GM18951 (cell line): ENCODE results near the gene ALCAM.

ENCODE experiments used
- POLR2A ChIP-seq: IDR thresholded peaks from 4 replicates; pipeline ENCODE4 v1.6.1; 2011; ENCODE audit warnings: mild to moderate bottlenecking; ENCODE audit not compliant: insufficient read length, insufficient read depth; ENCODE audit errors: extremely low read depth
- in situ Hi-C: fragments of 300-500 bp; cut with MboI; formaldehyde crosslinking; loops from one replicate; pipeline ENCODE4 v1.12.0; 2022; ENCODE audit warnings: low sequenced_read_pairs, mixed read lengths, inconsistent platforms; ENCODE audit not compliant: unreplicated experiment

Gene ALCAM

GRCh38 chr3:105431200-105431599 lies 64.5 kb downstream of the ALCAM start:
- TF ChIP-seq POLR2A: no peak
- in situ Hi-C loops: no loop called here

DNA sequence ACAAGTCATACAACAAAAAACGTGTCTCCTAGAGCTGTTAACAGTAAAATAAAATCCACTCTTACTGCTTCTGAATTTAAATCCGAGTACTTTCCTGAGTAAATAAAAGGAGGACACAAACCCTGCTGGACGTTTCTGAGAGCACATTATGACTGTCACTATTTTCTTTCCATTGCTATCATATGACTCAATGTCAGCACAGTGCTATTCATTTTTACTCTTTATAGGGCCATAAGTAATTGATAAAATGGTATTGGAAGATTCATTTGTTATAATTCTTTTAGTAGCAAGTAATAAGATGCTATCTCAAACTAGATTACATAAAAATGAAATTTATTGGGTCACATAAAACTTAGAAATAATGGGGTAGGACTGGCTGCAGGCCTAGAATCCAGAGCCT lies 68.6 kb downstream of the ALCAM start:
- in situ Hi-C loops: no loop called here
- no peak for TF ChIP-seq POLR2A

DNA sequence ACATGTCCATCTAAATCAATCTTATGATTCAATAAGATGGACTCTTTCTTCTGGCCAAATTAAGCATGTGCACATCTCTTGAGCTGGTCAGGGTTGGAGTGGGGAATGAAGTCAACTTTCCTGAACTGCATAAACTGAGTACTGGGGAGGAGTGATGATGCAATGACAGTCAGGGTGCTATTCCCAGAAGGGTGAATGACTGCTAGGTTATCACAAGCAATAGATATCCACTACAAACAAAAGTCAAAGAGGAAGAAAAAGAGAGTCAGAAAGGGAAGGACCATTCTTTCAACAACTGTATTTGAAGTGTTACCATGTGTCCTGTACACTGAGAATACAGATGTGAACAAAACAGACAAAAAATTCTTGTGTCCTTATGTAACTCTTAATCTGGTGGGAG lies 70.0 kb downstream of the ALCAM start:
- in situ Hi-C loops: no loop called here

GRCh38 chr3:105440113-105440512 lies 73.4 kb downstream of the ALCAM start:
- in situ Hi-C loops: no loop called here
- no peak for TF ChIP-seq POLR2A

More for the DNA sequence above, 70.0 kb downstream of the ALCAM start:
- TF ChIP-seq POLR2A: no peak

GRCh38 chr3:105444725-105445124 lies 78.0 kb downstream of the ALCAM start:
- in situ Hi-C loops: no loop called here
- no peak for TF ChIP-seq POLR2A

DNA sequence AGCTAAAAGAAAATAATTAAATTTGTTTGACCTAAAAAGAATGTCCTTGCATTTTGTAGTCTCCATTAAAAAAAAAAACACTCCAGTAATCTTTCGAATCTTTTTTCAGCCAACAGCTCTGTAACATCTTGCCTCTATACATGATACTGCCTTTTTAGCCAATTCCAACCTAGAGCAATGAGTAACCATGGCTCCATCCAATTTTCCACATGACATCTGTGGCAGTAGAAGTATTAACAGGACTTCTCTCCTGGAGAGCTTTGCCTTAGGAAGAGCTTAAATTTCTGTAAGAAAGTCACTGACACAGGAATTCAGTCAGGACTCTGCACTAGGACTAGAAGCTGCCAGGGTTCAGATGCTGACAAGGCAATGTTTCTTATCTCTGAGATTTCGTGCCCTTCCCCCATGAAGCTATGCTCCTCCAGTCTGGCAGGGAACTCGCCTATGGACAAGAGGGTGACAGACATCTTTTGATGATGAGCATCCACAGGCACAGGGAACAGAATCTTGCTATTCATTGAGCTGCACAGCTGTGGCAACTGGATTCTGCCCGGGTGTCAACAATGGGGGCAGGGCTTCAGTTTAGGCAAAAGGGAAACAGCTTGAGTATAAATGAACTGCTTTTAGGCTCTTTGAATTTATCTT lies 81.8 kb downstream of the ALCAM start:
- in situ Hi-C loops: no loop called here
- no peak for TF ChIP-seq POLR2A

- in situ Hi-C loops: no loop called here
- TF ChIP-seq POLR2A: no peak
Observed at GRCh38 chr3:105449414-105449813, 82.7 kb downstream of the ALCAM start.

DNA sequence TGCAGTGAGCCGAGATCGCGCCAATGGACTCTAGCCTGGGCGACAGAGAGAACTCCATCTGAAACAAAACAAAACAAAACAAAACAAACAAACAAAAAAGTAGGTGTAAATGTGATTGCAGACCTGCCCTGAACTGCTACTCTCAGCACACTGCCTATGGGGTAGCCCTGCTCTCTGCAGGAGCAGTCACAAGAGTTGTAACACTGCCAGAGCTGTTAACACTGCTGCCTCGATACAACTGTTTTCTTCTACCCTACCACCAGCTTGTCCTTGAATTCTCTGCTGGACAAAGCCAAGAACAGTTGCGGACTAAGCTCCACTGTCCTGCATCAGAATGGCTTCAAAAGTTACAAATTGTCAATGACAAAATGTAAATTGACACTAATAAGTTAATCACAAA lies 89.3 kb downstream of the ALCAM start:
- in situ Hi-C loops: no loop called here
- TF ChIP-seq POLR2A: no peak

- TF ChIP-seq POLR2A: no peak
- in situ Hi-C loops: no loop called here
Observed at GRCh38 chr3:105458518-105459215, 92.0 kb downstream of the ALCAM start.

DNA sequence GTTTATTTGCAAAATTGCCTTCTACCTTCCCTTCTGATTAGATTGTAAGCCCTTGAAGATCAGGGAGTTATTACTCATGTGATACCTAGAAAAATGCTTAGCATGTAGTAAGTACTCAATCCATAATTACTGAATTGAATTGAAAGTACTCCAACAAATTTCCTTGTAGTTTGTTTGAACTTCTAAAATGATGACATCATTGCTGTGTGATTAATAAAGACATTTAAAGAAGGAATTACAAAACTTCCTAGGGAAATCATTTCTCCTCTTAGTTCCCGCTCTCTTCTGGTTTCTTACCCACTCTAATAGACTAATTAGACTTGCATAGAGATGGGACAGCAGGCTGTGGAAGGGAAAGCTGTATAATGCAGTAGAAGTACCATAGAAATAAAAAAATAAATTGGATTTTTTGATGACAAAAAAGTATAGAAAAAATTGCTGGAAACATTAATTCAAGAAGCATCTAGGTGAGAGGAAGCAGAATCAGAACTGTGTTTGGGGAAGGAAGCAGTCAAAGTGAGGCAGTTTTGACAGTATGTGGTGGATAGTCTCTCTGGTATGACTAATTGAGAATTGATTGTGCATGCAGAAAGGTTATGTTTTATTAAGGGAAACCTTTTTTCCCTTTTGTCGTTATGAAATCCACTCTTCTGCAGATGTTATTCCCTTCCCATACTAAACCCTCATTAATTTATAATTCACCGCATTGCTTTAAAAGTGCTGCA lies 93.0 kb downstream of the ALCAM start:
- in situ Hi-C loops: no loop called here
- no peak for TF ChIP-seq POLR2A

- no peak for TF ChIP-seq POLR2A
- in situ Hi-C loops: no loop called here
Observed at GRCh38 chr3:105463620-105464019, 96.9 kb downstream of the ALCAM start.

GRCh38 chr3:105465251-105465853 lies 98.6 kb downstream of the ALCAM start:
- no peak for TF ChIP-seq POLR2A
- in situ Hi-C loops: no loop called here

DNA sequence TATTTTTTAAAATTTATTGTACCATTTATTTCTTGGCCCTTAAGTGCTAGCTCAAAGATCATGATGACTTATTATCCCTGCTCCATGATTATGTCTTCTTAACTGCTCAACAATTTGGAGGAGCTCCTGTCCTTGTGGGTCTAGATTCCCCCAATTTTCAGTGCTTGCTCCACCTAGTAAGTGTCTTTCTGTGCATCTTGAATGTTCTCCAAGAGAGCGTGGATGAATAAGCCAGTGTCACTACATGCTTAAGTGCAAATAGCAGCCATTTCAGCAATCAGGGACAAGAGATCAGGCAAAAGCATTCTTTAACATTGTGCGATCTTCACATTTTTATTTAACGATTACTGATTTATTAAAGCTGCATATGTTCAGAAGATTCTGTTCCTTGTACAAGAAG lies 99.4 kb downstream of the ALCAM start:
- in situ Hi-C loops: no loop called here
- TF ChIP-seq POLR2A: no peak
